ENCODE data around the gene MAP2K6. TPM values are rescaled to one million over a fixed set of nuclear protein-coding genes. Genes with fewer than 3 reads are reported as not detected.

MAP2K6 gene
- total RNA-seq, 1 experiment from 2014 or later, result 43.0 TPM

DNA sequence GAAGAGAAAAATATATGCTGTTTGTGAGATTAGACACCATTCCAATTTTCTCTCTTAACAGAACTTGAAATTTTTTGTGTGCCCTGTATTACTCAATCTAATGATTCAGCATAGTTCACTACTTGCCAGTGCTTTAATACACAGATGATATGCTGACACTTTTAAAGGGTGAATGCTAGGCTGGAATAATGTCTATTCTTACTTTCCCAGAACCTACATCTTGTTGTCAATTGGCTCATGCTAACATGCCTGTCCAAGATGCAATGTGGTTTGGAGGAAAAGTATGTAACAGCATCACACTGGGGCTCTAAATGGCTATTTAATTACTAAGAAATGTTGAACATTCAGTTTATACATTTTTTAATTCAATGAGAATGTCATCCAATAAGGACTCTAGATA lies 7.6 kb upstream of the MAP2K6 start (continued):
- TF ChIP-seq, protein P1, sequence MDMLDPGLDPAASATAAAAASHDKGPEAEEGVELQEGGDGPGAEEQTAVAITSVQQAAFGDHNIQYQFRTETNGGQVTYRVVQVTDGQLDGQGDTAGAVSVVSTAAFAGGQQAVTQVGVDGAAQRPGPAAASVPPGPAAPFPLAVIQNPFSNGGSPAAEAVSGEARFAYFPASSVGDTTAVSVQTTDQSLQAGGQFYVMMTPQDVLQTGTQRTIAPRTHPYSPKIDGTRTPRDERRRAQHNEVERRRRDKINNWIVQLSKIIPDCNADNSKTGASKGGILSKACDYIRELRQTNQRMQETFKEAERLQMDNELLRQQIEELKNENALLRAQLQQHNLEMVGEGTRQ (CRISPR knock-in tag; IDR thresholded peaks at IDR 0.05), result no peak
- TF ChIP-seq FOXP1 (CRISPR knock-in tag; IDR thresholded peaks at IDR 0.05; ENCODE audit: borderline replicate concordance) (no peak), TCF7 (CRISPR knock-in tag; IDR thresholded peaks at IDR 0.05; ENCODE audit: low read depth) (no peak), GABPB1 (CRISPR knock-in tag; IDR thresholded peaks at IDR 0.05) (no peak)
- TF ChIP-seq, protein P2, sequence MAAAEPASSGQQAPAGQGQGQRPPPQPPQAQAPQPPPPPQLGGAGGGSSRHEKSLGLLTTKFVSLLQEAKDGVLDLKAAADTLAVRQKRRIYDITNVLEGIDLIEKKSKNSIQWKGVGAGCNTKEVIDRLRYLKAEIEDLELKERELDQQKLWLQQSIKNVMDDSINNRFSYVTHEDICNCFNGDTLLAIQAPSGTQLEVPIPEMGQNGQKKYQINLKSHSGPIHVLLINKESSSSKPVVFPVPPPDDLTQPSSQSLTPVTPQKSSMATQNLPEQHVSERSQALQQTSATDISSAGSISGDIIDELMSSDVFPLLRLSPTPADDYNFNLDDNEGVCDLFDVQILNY (CRISPR knock-in tag; IDR thresholded peaks at IDR 0.05), result no peak
- TF ChIP-seq, protein P3, sequence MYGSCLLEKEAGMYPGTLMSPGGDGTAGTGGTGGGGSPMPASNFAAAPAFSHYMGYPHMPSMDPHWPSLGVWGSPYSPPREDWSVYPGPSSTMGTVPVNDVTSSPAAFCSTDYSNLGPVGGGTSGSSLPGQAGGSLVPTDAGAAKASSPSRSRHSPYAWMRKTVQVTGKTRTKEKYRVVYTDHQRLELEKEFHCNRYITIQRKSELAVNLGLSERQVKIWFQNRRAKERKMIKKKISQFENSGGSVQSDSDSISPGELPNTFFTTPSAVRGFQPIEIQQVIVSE (CRISPR knock-in tag; IDR thresholded peaks at IDR 0.05; ENCODE audit: borderline replicate concordance), result no peak

DNA sequence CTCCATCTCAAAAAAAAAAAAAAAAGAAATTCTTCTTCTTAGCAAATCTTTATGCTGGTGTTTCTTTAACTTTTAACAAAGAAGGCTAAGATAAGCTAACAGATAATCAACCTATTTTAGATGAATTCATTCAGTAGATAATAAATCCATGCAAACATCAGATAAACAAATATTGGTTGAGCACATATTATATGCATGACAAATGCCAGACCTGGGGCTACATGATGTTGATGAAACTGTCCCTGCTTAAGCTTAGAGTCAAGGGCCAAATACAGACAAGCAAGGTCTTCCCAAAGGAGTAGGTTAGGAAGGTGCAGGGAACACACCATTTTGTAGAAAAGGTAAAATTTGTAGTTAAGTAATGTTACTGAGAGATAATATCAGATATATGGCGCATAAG lies 6.7 kb upstream of the MAP2K6 start:
- Mint-ChIP-seq H3K9me3 (no peaks in the 10 kb centered on the region), H3K36me3 (no peaks in the 10 kb centered on the region), H3K4me1 (peaks cover 11% of the 10 kb centered on the region), H3K4me3 (no peak overlapping the region), H3K27ac (no peak overlapping the region), H3K27me3 (ENCODE audit: low read depth) (no peaks in the 10 kb centered on the region)
- CTCF ChIA-PET, result no interaction called here
- POLR2A ChIA-PET, result no interaction called here
- ATAC-seq, result no peak
- TF ChIP-seq SMAD3 (CRISPR knock-in tag; IDR thresholded peaks at IDR 0.05; ENCODE audit: borderline replicate concordance) (no peak), GRHL2 (CRISPR knock-in tag; IDR thresholded peaks at IDR 0.05; ENCODE audit: insufficient replicate concordance, severe bottlenecking) (no peak), GABPB1 (CRISPR knock-in tag; IDR thresholded peaks at IDR 0.05) (no peak), ZNF232 (CRISPR knock-in tag; IDR thresholded peaks at IDR 0.05) (no peak), NR3C1 (CRISPR knock-in tag; conservative IDR thresholded peaks at IDR 0.05; ENCODE audit: low read depth) (no peak), ZNF219 (CRISPR knock-in tag; IDR thresholded peaks at IDR 0.05; ENCODE audit: borderline replicate concordance) (no peak)
- TF ChIP-seq, protein P4, sequence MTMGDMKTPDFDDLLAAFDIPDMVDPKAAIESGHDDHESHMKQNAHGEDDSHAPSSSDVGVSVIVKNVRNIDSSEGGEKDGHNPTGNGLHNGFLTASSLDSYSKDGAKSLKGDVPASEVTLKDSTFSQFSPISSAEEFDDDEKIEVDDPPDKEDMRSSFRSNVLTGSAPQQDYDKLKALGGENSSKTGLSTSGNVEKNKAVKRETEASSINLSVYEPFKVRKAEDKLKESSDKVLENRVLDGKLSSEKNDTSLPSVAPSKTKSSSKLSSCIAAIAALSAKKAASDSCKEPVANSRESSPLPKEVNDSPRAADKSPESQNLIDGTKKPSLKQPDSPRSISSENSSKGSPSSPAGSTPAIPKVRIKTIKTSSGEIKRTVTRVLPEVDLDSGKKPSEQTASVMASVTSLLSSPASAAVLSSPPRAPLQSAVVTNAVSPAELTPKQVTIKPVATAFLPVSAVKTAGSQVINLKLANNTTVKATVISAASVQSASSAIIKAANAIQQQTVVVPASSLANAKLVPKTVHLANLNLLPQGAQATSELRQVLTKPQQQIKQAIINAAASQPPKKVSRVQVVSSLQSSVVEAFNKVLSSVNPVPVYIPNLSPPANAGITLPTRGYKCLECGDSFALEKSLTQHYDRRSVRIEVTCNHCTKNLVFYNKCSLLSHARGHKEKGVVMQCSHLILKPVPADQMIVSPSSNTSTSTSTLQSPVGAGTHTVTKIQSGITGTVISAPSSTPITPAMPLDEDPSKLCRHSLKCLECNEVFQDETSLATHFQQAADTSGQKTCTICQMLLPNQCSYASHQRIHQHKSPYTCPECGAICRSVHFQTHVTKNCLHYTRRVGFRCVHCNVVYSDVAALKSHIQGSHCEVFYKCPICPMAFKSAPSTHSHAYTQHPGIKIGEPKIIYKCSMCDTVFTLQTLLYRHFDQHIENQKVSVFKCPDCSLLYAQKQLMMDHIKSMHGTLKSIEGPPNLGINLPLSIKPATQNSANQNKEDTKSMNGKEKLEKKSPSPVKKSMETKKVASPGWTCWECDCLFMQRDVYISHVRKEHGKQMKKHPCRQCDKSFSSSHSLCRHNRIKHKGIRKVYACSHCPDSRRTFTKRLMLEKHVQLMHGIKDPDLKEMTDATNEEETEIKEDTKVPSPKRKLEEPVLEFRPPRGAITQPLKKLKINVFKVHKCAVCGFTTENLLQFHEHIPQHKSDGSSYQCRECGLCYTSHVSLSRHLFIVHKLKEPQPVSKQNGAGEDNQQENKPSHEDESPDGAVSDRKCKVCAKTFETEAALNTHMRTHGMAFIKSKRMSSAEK (CRISPR knock-in tag; IDR thresholded peaks at IDR 0.05; ENCODE audit: borderline replicate concordance), result no peak
- TF ChIP-seq, protein P5, sequence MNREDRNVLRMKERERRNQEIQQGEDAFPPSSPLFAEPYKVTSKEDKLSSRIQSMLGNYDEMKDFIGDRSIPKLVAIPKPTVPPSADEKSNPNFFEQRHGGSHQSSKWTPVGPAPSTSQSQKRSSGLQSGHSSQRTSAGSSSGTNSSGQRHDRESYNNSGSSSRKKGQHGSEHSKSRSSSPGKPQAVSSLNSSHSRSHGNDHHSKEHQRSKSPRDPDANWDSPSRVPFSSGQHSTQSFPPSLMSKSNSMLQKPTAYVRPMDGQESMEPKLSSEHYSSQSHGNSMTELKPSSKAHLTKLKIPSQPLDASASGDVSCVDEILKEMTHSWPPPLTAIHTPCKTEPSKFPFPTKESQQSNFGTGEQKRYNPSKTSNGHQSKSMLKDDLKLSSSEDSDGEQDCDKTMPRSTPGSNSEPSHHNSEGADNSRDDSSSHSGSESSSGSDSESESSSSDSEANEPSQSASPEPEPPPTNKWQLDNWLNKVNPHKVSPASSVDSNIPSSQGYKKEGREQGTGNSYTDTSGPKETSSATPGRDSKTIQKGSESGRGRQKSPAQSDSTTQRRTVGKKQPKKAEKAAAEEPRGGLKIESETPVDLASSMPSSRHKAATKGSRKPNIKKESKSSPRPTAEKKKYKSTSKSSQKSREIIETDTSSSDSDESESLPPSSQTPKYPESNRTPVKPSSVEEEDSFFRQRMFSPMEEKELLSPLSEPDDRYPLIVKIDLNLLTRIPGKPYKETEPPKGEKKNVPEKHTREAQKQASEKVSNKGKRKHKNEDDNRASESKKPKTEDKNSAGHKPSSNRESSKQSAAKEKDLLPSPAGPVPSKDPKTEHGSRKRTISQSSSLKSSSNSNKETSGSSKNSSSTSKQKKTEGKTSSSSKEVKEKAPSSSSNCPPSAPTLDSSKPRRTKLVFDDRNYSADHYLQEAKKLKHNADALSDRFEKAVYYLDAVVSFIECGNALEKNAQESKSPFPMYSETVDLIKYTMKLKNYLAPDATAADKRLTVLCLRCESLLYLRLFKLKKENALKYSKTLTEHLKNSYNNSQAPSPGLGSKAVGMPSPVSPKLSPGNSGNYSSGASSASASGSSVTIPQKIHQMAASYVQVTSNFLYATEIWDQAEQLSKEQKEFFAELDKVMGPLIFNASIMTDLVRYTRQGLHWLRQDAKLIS (CRISPR knock-in tag; IDR thresholded peaks at IDR 0.05; ENCODE audit: borderline replicate concordance), result no peak
- TF ChIP-seq, protein P6, sequence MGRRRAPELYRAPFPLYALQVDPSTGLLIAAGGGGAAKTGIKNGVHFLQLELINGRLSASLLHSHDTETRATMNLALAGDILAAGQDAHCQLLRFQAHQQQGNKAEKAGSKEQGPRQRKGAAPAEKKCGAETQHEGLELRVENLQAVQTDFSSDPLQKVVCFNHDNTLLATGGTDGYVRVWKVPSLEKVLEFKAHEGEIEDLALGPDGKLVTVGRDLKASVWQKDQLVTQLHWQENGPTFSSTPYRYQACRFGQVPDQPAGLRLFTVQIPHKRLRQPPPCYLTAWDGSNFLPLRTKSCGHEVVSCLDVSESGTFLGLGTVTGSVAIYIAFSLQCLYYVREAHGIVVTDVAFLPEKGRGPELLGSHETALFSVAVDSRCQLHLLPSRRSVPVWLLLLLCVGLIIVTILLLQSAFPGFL (CRISPR knock-in tag; IDR thresholded peaks at IDR 0.05; ENCODE audit: borderline replicate concordance), result no peak
- TF ChIP-seq, protein P7, sequence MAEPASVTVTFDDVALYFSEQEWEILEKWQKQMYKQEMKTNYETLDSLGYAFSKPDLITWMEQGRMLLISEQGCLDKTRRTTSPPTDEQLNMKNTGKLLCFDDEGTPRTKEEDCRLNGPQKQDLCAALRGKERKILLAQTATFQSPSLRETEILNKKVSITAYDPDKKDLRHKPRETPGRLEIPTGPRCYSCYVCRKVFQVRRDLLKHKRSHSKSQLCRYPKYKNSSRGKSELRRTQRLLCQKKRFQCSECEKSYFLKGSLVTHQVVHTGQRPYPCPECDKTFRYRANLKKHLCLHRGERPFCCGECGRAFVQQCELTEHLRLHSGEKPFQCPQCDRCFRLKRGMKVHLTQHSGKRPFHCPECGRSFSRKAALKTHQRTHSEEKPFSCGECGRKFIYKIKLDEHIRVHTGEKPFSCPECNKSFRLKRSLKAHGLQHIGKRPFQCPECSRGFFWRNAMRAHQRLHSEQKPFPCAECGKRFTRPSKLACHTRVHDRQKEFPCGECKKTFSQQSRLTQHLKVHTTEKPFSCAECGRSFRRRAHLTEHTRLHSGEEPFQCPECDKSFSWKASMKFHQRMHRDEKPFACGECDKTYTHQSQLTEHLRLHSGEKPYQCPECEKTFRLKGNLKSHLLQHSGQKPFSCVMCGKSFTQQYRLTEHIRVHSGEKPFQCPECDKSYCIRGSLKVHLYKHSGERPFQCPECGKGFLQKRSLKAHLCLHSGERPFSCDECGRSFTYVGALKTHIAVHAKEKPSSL (CRISPR knock-in tag; conservative IDR thresholded peaks at IDR 0.05), result no peak
- DNase-seq (ENCODE audit: low spot score), result no peak
